Suppressor macrophage (primary cell): ENCODE measurements around the gene EFCAB12.
A peak's percentile ranks its signal among the peaks of the same experiment; 100 is the strongest.
"Not testable (repeated sequence)": the region's sequence is repeated elsewhere in the genome, so short reads cannot be mapped to it uniquely, and the experiment has no call there.

Experiments
- DNase-seq, 4 experiments: peaks; one replicate each; pipeline ENCODE4 v3.0.0-alpha.2; 2020 to 2022

The EFCAB12 gene

GRCh38 chr3:129364811-129365210 lies 63.6 kb downstream of the EFCAB12 start:
- DNase-seq = peak; percentile 48 to 64 (median 54)

GRCh38 chr3:129363356-129363755 lies 65.1 kb downstream of the EFCAB12 start:
- DNase-seq = not testable (repeated sequence)

- no peak for DNase-seq
Observed at GRCh38 chr3:129360705-129361460, 67.6 kb downstream of the EFCAB12 start.

GRCh38 chr3:129360171-129360611 lies 68.2 kb downstream of the EFCAB12 start:
- no peak for DNase-seq

GRCh38 chr3:129358772-129359371 lies 69.6 kb downstream of the EFCAB12 start:
- DNase-seq = no peak

- no peak for DNase-seq
Observed at GRCh38 chr3:129358177-129358771, 70.2 kb downstream of the EFCAB12 start.

DNA sequence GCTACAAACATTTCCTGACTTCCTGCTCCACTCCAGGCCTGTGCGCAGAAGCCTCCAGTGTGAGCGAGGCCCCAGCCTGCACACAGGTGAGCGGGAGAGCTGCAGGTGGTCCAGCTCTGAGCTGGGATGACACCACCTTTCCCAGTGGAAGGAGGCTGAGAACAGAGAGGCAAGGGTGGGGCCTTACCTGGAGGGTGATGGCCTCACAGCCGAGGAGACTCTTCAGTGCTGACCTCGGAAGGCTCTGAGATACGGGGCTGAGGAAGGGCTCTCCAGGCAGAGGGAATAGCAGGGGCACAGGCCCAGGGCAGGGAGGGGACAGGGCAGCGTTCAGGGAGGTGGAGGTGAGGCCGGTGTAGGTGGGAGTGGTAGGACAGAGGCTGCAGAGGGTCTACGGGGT lies 70.8 kb downstream of the EFCAB12 start:
- DNase-seq = no peak

GRCh38 chr3:129356756-129357425 lies 71.5 kb downstream of the EFCAB12 start:
- DNase-seq = no peak

- no peak for DNase-seq
Observed at GRCh38 chr3:129353589-129353941, 74.9 kb downstream of the EFCAB12 start.

- DNase-seq = no peak
Observed at GRCh38 chr3:129352650-129353588, 75.5 kb downstream of the EFCAB12 start.

DNA sequence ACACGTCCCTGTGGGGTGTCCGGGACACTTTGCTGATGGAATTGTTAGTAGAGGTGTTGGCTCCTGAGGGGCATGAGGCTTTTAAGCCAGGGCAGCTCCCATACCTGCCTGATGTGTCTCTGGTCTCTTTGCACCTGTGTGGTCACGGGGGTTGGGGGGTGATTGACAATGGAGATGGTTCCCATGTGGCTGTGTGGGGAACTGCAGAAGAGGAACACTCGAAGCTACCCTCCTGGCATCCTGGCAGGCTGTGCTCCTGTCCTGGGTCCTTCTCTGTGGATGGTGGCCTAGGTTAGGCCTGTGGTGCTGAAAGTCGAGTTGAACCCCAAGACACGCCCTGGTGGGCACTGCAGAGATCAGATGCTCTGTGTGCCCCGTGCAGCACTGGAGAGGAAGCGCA lies 76.4 kb downstream of the EFCAB12 start:
- DNase-seq = no peak
